Ishikawa (cell line): ENCODE results near the gene KCND3.

Experiments
- EGR1 ChIP-seq: IDR thresholded peaks from 2 replicates; pipeline ENCODE4 v1.6.1; 2012
- EP300 ChIP-seq: IDR thresholded peaks from 2 replicates; pipeline ENCODE4 v1.6.1; 2012; ENCODE audit warnings: borderline replicate concordance
- MAX ChIP-seq: IDR thresholded peaks from 2 replicates; pipeline ENCODE4 v1.6.1; 2012
- NFIC ChIP-seq: IDR thresholded peaks from 2 replicates; pipeline ENCODE4 v1.6.1; 2012
- RAD21 ChIP-seq: IDR thresholded peaks from 2 replicates; pipeline ENCODE4 v1.6.1; 2012; ENCODE audit warnings: low read depth
- REST ChIP-seq: IDR thresholded peaks from 2 replicates; pipeline ENCODE4 v1.6.1; 2012; ENCODE audit warnings: low read depth, mild to moderate bottlenecking
- TAF1 ChIP-seq: IDR thresholded peaks from 2 replicates; pipeline ENCODE4 v1.6.1; 2012; ENCODE audit warnings: low read depth, mild to moderate bottlenecking
- TCF12 ChIP-seq: IDR thresholded peaks from 2 replicates; pipeline ENCODE4 v1.6.1; 2012; ENCODE audit warnings: low read depth
- TEAD4 ChIP-seq: IDR thresholded peaks from 2 replicates; pipeline ENCODE4 v1.6.1; 2012
- YY1 ChIP-seq: IDR thresholded peaks from 2 replicates; pipeline ENCODE4 v1.6.1; 2012; ENCODE audit warnings: low read depth
- ZBTB7A ChIP-seq: IDR thresholded peaks from 2 replicates; pipeline ENCODE4 v1.6.1; 2012; ENCODE audit warnings: low read depth

- no peak for TF ChIP-seq TAF1
- TF ChIP-seq MAX, result no peak
- TF ChIP-seq EP300, result no peak
- TF ChIP-seq TEAD4, result no peak
- no peak for TF ChIP-seq RAD21
- no peak for TF ChIP-seq EGR1
- TF ChIP-seq ZBTB7A, result no peak
- no peak for TF ChIP-seq NFIC
- TF ChIP-seq TCF12, result no peak
- no peak for TF ChIP-seq REST
- TF ChIP-seq YY1, result no peak
Measured at GRCh38 chr1:111861523-111861922, 127.9 kb downstream of the KCND3 start.
